Measurements from ENCODE around the gene RDH13.

DNA sequence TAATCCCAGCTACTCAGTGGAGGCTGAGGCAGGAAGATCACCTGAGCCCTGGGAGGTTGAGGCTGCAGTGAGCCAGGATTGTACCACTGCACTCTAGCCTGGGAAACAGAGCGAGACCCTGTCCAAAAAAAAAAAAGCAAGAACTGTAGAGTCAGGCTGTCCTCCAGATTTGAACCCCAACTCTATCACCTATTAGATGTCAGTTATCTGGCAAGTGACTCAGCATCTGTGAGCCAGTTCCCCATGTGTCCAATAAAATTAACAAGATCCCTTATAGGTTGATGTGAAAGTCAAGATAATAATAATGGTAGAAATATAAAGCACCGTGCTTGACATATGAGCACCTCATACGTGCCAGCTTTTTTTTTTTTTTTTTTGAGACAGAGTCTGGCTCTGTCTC, 46.9 kb downstream of the RDH13 start:
- no peak for TF ChIP-seq POLR2A (IDR thresholded peaks at IDR 0.05)
- TF ChIP-seq, protein P1, sequence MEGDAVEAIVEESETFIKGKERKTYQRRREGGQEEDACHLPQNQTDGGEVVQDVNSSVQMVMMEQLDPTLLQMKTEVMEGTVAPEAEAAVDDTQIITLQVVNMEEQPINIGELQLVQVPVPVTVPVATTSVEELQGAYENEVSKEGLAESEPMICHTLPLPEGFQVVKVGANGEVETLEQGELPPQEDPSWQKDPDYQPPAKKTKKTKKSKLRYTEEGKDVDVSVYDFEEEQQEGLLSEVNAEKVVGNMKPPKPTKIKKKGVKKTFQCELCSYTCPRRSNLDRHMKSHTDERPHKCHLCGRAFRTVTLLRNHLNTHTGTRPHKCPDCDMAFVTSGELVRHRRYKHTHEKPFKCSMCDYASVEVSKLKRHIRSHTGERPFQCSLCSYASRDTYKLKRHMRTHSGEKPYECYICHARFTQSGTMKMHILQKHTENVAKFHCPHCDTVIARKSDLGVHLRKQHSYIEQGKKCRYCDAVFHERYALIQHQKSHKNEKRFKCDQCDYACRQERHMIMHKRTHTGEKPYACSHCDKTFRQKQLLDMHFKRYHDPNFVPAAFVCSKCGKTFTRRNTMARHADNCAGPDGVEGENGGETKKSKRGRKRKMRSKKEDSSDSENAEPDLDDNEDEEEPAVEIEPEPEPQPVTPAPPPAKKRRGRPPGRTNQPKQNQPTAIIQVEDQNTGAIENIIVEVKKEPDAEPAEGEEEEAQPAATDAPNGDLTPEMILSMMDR (IDR thresholded peaks at IDR 0.05), result no peak
